ENCODE data around the gene TMC6. TPM values are rescaled to one million over a fixed set of nuclear protein-coding genes. Genes with fewer than 3 reads are reported as not detected.
A peak's percentile ranks its signal among the peaks of the same experiment; 100 is the strongest.

Gene TMC6
- total and polyA plus RNA-seq, 7 experiments from 2014 or later = 165 to 808 (median 701) TPM

- peaks cover 0 to 7% of the 10 kb centered on the region in 2 donors for H3K4me1 ChIP-seq (ENCODE audit: control insufficient read depth in 2 of 2, insufficient read depth in 2 of 2, low read length in 2 of 2)
- no peaks in the 10 kb centered on the region for H3K27me3 ChIP-seq (ENCODE audit: control insufficient read depth in 2 of 2, insufficient read depth in 2 of 2, low read length in 2 of 2)
- H3K4me1 Mint-ChIP-seq = peaks cover 8 to 43% (median 32%) of the 10 kb centered on the region in 7 donors
- no peaks in the 10 kb centered on the region for H3K9me3 ChIP-seq (ENCODE audit: control insufficient read depth in 2 of 3, low read length in 3 of 3)
- CTCF ChIA-PET = interaction anchor here (1.1 kb wide), 2 partner anchors 22 to 29 kb away, joined by 3 to 4 read pairs; no protein-coding TSS in a partner anchor
- H3K27me3 Mint-ChIP-seq = no peaks in the 10 kb centered on the region
- no peak overlapping the region for H3K4me3 ChIP-seq (ENCODE audit: low read length)
- H3K4me3 Mint-ChIP-seq = no peak overlapping the region
- intact Hi-C loops (cut with micrococcal nuclease) = no loop called here
- DNase-seq = no peak
- H3K36me3 Mint-ChIP-seq = peaks cover 7 to 21% (median 10%) of the 10 kb centered on the region in 5 donors
- H3K36me3 ChIP-seq (ENCODE audit: control insufficient read depth in 2 of 3, insufficient read depth in 3 of 3, low read length in 3 of 3) = peaks cover 27 to 73% (median 31%) of the 10 kb centered on the region in 3 experiments
- H3K27ac Mint-ChIP-seq = peak overlapping the region; percentile 25 to 86 (median 63)
- peaks cover 0 to 9% (median 0%) of the 10 kb centered on the region in 11 donors for H3K9me3 Mint-ChIP-seq
- H3K27ac ChIP-seq (ENCODE audit: low read depth, low read length) = no peak overlapping the region
- POLR2A ChIA-PET = interaction anchor here (1.2 to 12.0 kb wide), 2 partner anchors 25 to 69 kb away, joined by 5 to 463 read pairs; partner anchors contain the start of genes TMC6 and TMC8
- no peak for ATAC-seq
Observed at GRCh38 chr17:78107457-78107856, 21.1 kb downstream of the TMC6 start.

GRCh38 chr17:78106211-78106610 lies 22.3 kb downstream of the TMC6 start:
- Mint-ChIP-seq H3K9me3 (peaks cover 0 to 5% (median 0%) of the 10 kb centered on the region in 11 donors), H3K36me3 (peaks cover 11 to 25% (median 16%) of the 10 kb centered on the region in 5 donors), H3K4me3 (no peak overlapping the region), H3K4me1 (peaks cover 8 to 38% (median 28%) of the 10 kb centered on the region in 7 donors), H3K27me3 (no peaks in the 10 kb centered on the region), H3K27ac (peak overlapping the region in 1 of 9 donors; percentile 37)
- DNase-seq (no peak), ATAC-seq (no peak)
- Histone ChIP-seq H3K9me3 (ENCODE audit: control insufficient read depth in 2 of 3, low read length in 3 of 3) (no peaks in the 10 kb centered on the region), H3K4me3 (ENCODE audit: low read length) (no peak overlapping the region), H3K27ac (ENCODE audit: low read depth, low read length) (no peak overlapping the region), H3K36me3 (ENCODE audit: control insufficient read depth in 2 of 3, insufficient read depth in 3 of 3, low read length in 3 of 3) (peaks cover 20 to 73% (median 25%) of the 10 kb centered on the region in 3 experiments), H3K27me3 (ENCODE audit: control insufficient read depth in 2 of 2, insufficient read depth in 2 of 2, low read length in 2 of 2) (no peaks in the 10 kb centered on the region), H3K4me1 (ENCODE audit: control insufficient read depth in 2 of 2, insufficient read depth in 2 of 2, low read length in 2 of 2) (peaks cover 0 to 2% of the 10 kb centered on the region in 2 donors)
- POLR2A ChIA-PET = interaction anchor here (0.5 to 12.0 kb wide), 5 partner anchors 15 to 1776 kb away, joined by 3 to 463 read pairs (median 5); partner anchors contain the start of genes TMC6 and TMC8
- CTCF ChIA-PET = interaction anchor here (1.1 to 1.4 kb wide), 2 partner anchors 34 to 70 kb away, joined by 3 to 4 read pairs; no protein-coding TSS in a partner anchor
- intact Hi-C loops (cut with micrococcal nuclease) = no loop called here

- H3K4me3 Mint-ChIP-seq = no peak overlapping the region
- peaks cover 13 to 24% (median 17%) of the 10 kb centered on the region in 5 donors for H3K36me3 Mint-ChIP-seq
- H3K4me3 ChIP-seq (ENCODE audit: low read length) = no peak overlapping the region
- intact Hi-C loops (cut with micrococcal nuclease) = no loop called here
- H3K4me1 ChIP-seq (ENCODE audit: control insufficient read depth in 2 of 2, insufficient read depth in 2 of 2, low read length in 2 of 2) = no peaks in the 10 kb centered on the region
- H3K4me1 Mint-ChIP-seq = peaks cover 6 to 32% (median 23%) of the 10 kb centered on the region in 7 donors
- no peaks in the 10 kb centered on the region for H3K27me3 Mint-ChIP-seq
- CTCF ChIA-PET = interaction anchor here (1.1 to 1.4 kb wide), 2 partner anchors 35 to 71 kb away, joined by 3 to 4 read pairs; no protein-coding TSS in a partner anchor
- peaks cover 0 to 4% (median 0%) of the 10 kb centered on the region in 11 donors for H3K9me3 Mint-ChIP-seq
- peak overlapping the region in 3 of 9 donors; percentile 36 to 43 (median 37) for H3K27ac Mint-ChIP-seq
- POLR2A ChIA-PET = interaction anchor here (0.5 to 12.0 kb wide), 2 partner anchors 27 to 1775 kb away, joined by 4 to 463 read pairs; partner anchors contain the start of genes TMC6 and TMC8
- ATAC-seq = no peak
- no peaks in the 10 kb centered on the region for H3K9me3 ChIP-seq (ENCODE audit: control insufficient read depth in 2 of 3, low read length in 3 of 3)
- no peak for DNase-seq
- H3K27me3 ChIP-seq (ENCODE audit: control insufficient read depth in 2 of 2, insufficient read depth in 2 of 2, low read length in 2 of 2) = no peaks in the 10 kb centered on the region
- peaks cover 14 to 71% (median 22%) of the 10 kb centered on the region in 3 experiments for H3K36me3 ChIP-seq (ENCODE audit: control insufficient read depth in 2 of 3, insufficient read depth in 3 of 3, low read length in 3 of 3)
- no peak overlapping the region for H3K27ac ChIP-seq (ENCODE audit: low read depth, low read length)
Observed at GRCh38 chr17:78105551-78105950, 23.0 kb downstream of the TMC6 start.

GRCh38 chr17:78105101-78105500 lies 23.5 kb downstream of the TMC6 start:
- peaks cover 5 to 27% (median 19%) of the 10 kb centered on the region in 7 donors for H3K4me1 Mint-ChIP-seq
- ATAC-seq = no peak
- intact Hi-C loops (cut with micrococcal nuclease) = no loop called here

GRCh38 chr17:78104540-78104941 lies 24.0 kb downstream of the TMC6 start:
- Mint-ChIP-seq H3K4me1 (peaks cover 5 to 24% (median 17%) of the 10 kb centered on the region in 7 donors), H3K27me3 (no peaks in the 10 kb centered on the region), H3K27ac (no peak overlapping the region), H3K9me3 (peaks cover 0 to 4% (median 0%) of the 10 kb centered on the region in 11 donors), H3K36me3 (peaks cover 13 to 27% (median 22%) of the 10 kb centered on the region in 5 donors), H3K4me3 (no peak overlapping the region)
- ChIA-PET POLR2A (no interaction called here), CTCF (no interaction called here)
- H3K9me3 ChIP-seq (ENCODE audit: control insufficient read depth in 2 of 3, low read length in 3 of 3) = no peaks in the 10 kb centered on the region
- no peak for ATAC-seq
- intact Hi-C loops (cut with micrococcal nuclease) = no loop called here
- DNase-seq = no peak
- H3K4me1 ChIP-seq (ENCODE audit: control insufficient read depth in 2 of 2, insufficient read depth in 2 of 2, low read length in 2 of 2) = no peaks in the 10 kb centered on the region
- H3K27me3 ChIP-seq (ENCODE audit: control insufficient read depth in 2 of 2, insufficient read depth in 2 of 2, low read length in 2 of 2) = no peaks in the 10 kb centered on the region
- H3K4me3 ChIP-seq (ENCODE audit: low read length) = no peak overlapping the region
- no peak overlapping the region for H3K27ac ChIP-seq (ENCODE audit: low read depth, low read length)
- H3K36me3 ChIP-seq (ENCODE audit: control insufficient read depth in 2 of 3, insufficient read depth in 3 of 3, low read length in 3 of 3) = peaks cover 14 to 72% (median 22%) of the 10 kb centered on the region in 3 experiments

More at GRCh38 chr17:78105101-78105500, 23.5 kb downstream of the TMC6 start:
- ChIA-PET CTCF (interaction anchor here (1.4 kb wide), 1 partner anchor 35 kb away, joined by 3 read pairs; no protein-coding TSS in a partner anchor), POLR2A (interaction anchor here (12.0 kb wide), 1 partner anchor 27 kb away, joined by 463 read pairs; the partner anchor contains the start of genes TMC6 and TMC8)
- Mint-ChIP-seq H3K4me3 (no peak overlapping the region), H3K9me3 (peaks cover 0 to 4% (median 0%) of the 10 kb centered on the region in 11 donors), H3K27ac (no peak overlapping the region), H3K36me3 (peaks cover 13 to 21% (median 17%) of the 10 kb centered on the region in 5 donors), H3K27me3 (no peaks in the 10 kb centered on the region)
- H3K4me1 ChIP-seq (ENCODE audit: control insufficient read depth in 2 of 2, insufficient read depth in 2 of 2, low read length in 2 of 2) = no peaks in the 10 kb centered on the region
- H3K27me3 ChIP-seq (ENCODE audit: control insufficient read depth in 2 of 2, insufficient read depth in 2 of 2, low read length in 2 of 2) = no peaks in the 10 kb centered on the region
- DNase-seq = no peak
- H3K36me3 ChIP-seq (ENCODE audit: control insufficient read depth in 2 of 3, insufficient read depth in 3 of 3, low read length in 3 of 3) = peaks cover 14 to 71% (median 22%) of the 10 kb centered on the region in 3 experiments
- no peak overlapping the region for H3K27ac ChIP-seq (ENCODE audit: low read depth, low read length)
- H3K9me3 ChIP-seq (ENCODE audit: control insufficient read depth in 2 of 3, low read length in 3 of 3) = no peaks in the 10 kb centered on the region
- H3K4me3 ChIP-seq (ENCODE audit: low read length) = no peak overlapping the region

- no peak overlapping the region for H3K4me3 ChIP-seq (ENCODE audit: low read length)
- Mint-ChIP-seq H3K9me3 (peaks cover 0 to 4% (median 0%) of the 10 kb centered on the region in 11 donors), H3K27me3 (no peaks in the 10 kb centered on the region), H3K27ac (peak overlapping the region in 2 of 9 donors; percentile 29 to 69), H3K4me1 (peaks cover 0 to 19% (median 15%) of the 10 kb centered on the region in 7 donors), H3K4me3 (no peak overlapping the region), H3K36me3 (peaks cover 14 to 39% (median 31%) of the 10 kb centered on the region in 5 donors)
- no peak for ATAC-seq
- DNase-seq = no peak
- no peaks in the 10 kb centered on the region for H3K27me3 ChIP-seq (ENCODE audit: control insufficient read depth in 2 of 2, insufficient read depth in 2 of 2, low read length in 2 of 2)
- no peaks in the 10 kb centered on the region for H3K4me1 ChIP-seq (ENCODE audit: control insufficient read depth in 2 of 2, insufficient read depth in 2 of 2, low read length in 2 of 2)
- no peak overlapping the region for H3K27ac ChIP-seq (ENCODE audit: low read depth, low read length)
- peaks cover 17 to 72% (median 28%) of the 10 kb centered on the region in 3 experiments for H3K36me3 ChIP-seq (ENCODE audit: control insufficient read depth in 2 of 3, insufficient read depth in 3 of 3, low read length in 3 of 3)
- ChIA-PET CTCF (interaction anchor here (0.6 kb wide), 1 partner anchor 1592 kb away, joined by 4 read pairs; no protein-coding TSS in a partner anchor), POLR2A (interaction anchor here (0.7 to 1.4 kb wide), 2 partner anchors 19 to 41 kb away, joined by 3 read pairs; no protein-coding TSS in a partner anchor)
- intact Hi-C loops (cut with micrococcal nuclease) = no loop called here
- H3K9me3 ChIP-seq (ENCODE audit: control insufficient read depth in 2 of 3, low read length in 3 of 3) = no peaks in the 10 kb centered on the region
Observed at GRCh38 chr17:78103311-78103710, 25.2 kb downstream of the TMC6 start.
